ENCODE measurements around the gene LAMB1.

The LAMB1 gene

GRCh38 chr7:107998150-107998549 is 4.8 kb downstream of the LAMB1 start:
- DNase-seq: no peak

- DNase-seq: peak; percentile 81
Measured at GRCh38 chr7:107996072-107996882, 6.7 kb downstream of the LAMB1 start.

- DNase-seq: peak; percentile 94
Measured at GRCh38 chr7:107995184-107996071, 7.5 kb downstream of the LAMB1 start.

GRCh38 chr7:107994421-107995030 is 8.4 kb downstream of the LAMB1 start:
- no peak for DNase-seq

GRCh38 chr7:107993891-107994291 is 9.1 kb downstream of the LAMB1 start:
- no peak for DNase-seq

GRCh38 chr7:107989618-107990373 is 13.2 kb downstream of the LAMB1 start:
- DNase-seq: peak; percentile 91

GRCh38 chr7:107982918-107983389 is 20.0 kb downstream of the LAMB1 start:
- no peak for DNase-seq

GRCh38 chr7:107982042-107982840 is 20.7 kb downstream of the LAMB1 start:
- DNase-seq: no peak

- no peak for DNase-seq
Measured at GRCh38 chr7:107981466-107981865, 21.5 kb downstream of the LAMB1 start.

- DNase-seq: no peak
Measured at GRCh38 chr7:107980671-107981190, 22.2 kb downstream of the LAMB1 start.

- DNase-seq: no peak
Measured at GRCh38 chr7:107980171-107980570, 22.8 kb downstream of the LAMB1 start.

GRCh38 chr7:107978815-107979408 is 24.0 kb downstream of the LAMB1 start:
- no peak for DNase-seq

GRCh38 chr7:107977048-107977447 is 25.9 kb downstream of the LAMB1 start:
- DNase-seq: no peak

- no peak for DNase-seq
Measured at GRCh38 chr7:107976620-107977019, 26.3 kb downstream of the LAMB1 start.

GRCh38 chr7:107975394-107976013 is 27.5 kb downstream of the LAMB1 start:
- no peak for DNase-seq

GRCh38 chr7:107973861-107974260 is 29.1 kb downstream of the LAMB1 start:
- no peak for DNase-seq

- DNase-seq: no peak
Measured at GRCh38 chr7:107972941-107973376, 30.0 kb downstream of the LAMB1 start.

GRCh38 chr7:107972075-107972482 is 30.9 kb downstream of the LAMB1 start:
- peak; percentile 38 for DNase-seq

- peak; percentile 63 for DNase-seq
Measured at GRCh38 chr7:107971613-107972012, 31.3 kb downstream of the LAMB1 start.

- no peak for DNase-seq
Measured at GRCh38 chr7:107971100-107971499, 31.9 kb downstream of the LAMB1 start.

All from fibroblast of skin of back (primary cell).